ENCODE results near the gene TPCN1.

Gene TPCN1

DNA sequence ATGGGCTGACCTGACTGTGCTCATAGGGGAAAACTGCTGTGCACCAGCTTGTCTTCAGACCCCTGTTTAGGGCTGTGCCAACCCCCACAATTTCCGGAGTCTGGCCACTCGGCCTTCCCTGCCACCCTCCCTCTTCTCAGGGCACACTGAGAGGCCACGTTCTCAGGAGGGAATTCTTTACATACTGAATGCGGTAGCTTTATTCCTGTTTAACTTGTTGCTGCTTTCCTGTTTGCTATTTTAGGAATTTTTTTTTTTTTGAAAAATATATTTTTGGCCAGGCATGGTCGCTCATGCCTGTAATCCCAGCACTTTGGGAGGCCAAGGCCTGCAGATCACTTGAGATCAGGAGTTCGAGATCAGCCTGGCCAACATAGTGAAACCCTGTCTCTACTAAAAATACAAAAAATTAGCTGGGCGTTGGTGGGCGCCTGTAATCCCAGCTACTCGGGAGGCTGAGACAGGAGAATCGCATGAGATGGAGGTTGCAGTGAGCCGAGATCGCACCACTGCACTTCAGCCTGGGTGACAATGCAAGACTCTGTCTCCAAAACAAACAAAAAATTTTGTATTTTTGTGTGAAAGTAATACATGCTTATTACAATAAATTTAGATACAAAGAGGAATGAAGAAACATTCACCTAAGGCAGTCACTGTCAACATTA, 39.5 kb downstream of the TPCN1 start:
- no peak for DNase-seq (ENCODE audit: low read depth in 2 of 2)

DNA sequence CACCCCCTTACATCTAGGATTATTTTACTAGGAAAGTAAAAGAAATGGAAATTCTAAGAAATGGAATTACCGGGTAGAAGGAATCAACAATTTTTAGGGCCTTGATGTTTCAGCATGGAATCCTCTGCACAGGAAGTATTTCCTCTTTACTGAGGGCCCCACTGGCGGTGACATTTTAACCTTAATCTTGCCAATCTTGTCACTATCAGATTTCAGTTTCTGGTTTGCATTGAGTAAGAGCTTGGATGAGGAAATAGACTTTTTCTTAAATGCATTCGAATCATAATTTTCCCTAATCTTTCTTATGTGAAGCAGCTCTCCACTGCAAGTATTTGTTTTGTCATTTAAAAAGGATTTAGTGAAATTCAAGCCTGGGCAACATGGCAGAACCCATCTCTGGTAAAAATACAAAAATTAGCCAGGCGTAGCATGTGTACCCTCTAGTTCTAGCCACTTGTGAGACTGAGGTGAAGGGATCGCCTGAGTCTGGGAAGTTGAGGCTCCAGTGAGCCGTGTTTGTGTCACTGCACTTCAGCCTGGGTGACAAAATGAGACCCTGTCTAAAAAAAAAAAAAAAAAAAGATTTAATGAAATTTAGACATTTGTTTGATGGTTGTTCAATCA, 40.7 kb downstream of the TPCN1 start:
- DNase-seq (ENCODE audit: low read depth in 2 of 2): no peak

DNA sequence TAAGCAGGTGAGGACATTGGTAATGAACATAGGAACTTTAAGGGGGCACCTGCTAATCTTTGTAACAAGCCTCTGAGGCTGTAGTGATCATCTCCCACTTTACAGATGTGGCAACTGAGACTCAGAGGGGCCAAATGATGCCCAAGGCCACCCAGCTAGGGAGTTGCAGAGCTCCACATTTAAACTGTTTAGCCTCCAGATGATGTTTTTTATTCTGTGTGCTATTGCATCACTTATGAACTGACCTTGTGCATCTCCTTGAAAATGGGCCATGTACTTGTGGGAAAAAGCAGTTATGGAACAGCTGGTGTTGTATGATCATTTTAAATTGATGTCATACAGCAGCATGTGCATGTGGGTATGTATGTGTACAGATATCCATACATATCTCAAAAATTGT, 41.4 kb downstream of the TPCN1 start:
- DNase-seq (ENCODE audit: low read depth in 2 of 2): no peak

DNA sequence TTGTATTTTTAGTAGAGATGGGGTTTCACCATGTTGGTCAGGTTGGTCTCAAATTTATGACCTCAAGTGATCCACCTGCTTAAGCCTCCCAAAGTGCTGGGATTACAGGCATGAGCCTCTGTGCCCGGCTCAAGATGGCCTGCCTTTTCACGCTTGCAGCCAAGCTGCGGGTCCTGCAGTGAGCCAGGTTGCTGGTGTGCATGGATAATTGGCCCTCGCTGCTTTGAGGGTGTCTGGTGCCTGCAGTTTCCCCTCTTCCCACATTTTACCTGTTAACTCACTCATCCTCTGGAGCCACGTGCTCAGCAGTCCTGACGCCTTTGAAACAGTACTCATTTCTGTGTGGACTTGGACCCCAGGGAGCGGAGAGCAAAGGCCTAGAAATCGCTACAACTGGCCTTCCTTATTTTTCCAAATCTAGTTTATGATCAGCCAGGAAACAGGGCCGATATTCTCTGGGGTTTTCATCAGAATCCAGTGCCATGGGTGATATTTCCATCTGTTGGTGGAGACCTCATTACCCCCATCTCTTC, 42.2 kb downstream of the TPCN1 start:
- no peak for DNase-seq (ENCODE audit: low read depth in 2 of 2)

DNA sequence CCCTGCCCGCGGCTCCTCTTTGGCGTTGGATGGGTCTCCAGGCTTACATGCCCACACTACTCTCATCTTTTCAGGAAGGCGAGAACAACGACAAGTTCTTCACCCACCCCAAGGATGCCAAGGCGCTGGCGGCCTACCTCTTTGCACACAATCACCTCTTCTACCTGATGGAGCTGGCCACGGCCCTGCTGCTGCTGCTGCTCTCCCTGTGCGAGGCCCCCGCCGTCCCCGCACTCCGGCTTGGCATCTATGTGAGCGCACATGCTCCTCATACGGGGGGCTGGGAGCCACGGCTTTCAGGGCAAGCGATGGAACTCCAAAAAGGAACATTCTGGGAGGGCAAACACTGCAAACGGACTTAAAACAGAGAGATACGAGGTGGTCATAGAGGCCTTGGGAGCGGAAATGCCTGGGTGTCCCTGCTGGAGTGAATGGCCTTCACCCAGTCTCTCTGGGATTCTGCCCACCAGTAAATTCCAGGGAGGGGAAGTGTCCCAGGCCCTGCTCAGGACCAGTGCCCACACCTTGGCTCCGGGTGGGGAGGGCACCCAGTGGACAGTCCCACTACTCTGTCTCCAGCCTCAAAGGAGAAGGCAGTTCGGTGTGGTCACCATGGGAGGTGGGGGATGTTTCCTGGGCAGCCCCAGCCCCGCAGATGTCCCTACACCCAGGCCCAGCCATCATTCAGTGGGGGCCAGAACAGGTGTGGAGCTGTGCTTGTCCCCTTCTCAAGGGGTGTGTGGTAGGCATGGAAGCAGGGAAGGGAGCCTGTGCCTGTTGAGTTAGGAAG, 45.0 kb downstream of the TPCN1 start:
- DNase-seq (ENCODE audit: low read depth in 2 of 2): no peak

DNA sequence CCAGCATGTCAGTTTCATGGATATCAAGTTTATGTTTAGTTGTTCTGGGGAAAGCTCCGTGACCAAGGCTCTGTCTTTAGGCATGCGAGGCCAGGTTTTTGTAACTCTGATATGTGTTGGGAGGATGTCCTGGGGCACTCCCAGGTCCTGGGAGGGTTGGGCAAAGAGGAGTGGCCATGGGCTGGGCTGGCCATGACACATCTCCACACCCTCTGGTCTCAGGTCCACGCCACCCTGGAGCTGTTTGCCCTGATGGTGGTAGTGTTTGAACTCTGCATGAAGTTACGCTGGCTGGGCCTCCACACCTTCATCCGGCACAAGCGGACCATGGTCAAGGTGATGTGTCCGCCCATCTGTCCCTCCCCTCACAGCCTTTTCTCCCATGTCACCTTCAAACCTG, 46.4 kb downstream of the TPCN1 start:
- DNase-seq (ENCODE audit: low read depth in 2 of 2): no peak

DNA sequence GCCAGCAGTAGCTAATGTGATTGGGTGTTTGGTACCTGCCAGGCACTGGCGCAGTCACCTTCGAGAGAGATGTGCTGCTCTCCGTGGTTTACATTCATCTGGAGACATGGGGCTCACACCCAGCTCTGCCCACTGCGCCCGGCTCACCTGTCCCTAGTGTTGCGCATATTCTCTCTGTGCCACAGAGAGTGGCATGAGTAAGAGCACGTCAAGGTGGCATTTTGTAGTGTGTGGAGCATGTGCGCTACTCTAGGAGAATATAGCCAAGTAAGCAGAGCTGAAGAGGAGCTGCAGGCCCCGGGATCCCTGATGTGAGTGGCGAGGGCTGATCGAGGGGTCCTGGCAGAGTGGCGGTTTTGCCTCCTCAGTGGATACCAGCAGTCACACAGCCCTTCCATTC, 46.9 kb downstream of the TPCN1 start:
- no peak for DNase-seq (ENCODE audit: low read depth in 2 of 2)

DNA sequence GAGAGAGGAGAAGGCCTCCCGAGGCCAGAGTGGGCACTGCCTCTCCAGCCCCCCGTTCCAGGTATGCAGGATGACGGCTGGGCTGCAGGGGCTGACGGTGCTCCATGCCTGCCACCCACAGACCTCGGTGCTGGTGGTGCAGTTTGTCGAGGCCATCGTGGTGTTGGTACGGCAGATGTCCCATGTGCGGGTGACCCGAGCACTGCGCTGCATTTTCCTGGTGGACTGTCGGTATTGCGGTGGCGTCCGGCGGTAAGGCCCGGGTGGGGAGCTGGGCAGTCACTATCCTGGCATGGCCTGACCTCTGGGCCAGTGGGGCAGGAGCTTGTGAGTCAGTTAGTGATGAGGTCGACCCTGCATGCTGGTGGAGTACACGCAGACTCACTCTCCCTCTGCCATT, 47.4 kb downstream of the TPCN1 start:
- DNase-seq (ENCODE audit: low read depth in 2 of 2): no peak

DNA sequence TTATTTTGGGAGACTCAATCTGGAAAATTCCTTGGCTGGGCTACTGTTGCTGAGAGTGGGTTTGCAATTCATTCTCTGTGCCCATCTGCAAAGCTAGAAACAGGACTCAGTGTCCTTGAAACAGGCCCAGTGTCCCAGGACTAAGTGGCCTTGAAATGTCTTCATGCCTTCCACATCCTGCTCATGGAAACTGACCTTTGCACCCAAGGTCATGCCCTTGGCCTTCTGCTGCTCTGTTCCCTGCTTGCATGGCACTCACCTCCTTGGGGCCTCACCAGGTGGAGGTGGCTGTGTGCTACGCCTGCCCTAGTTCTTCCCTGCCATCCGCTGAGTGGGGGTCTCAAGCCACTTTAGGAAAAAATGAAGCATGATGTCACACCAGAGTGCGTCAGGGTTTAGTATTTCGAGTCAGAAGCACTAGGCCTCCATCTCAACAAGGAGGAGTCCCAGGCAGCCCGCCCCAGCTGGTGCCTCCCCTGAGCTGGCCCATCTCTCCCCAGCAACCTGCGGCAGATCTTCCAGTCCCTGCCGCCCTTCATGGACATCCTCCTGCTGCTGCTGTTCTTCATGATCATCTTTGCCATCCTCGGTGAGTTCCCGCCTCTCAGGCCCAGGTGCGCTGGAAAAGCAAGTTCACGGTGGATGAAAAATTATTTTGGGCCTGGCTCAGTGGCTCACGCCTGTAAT, 48.1 kb downstream of the TPCN1 start:
- no peak for DNase-seq (ENCODE audit: low read depth in 2 of 2)

DNA sequence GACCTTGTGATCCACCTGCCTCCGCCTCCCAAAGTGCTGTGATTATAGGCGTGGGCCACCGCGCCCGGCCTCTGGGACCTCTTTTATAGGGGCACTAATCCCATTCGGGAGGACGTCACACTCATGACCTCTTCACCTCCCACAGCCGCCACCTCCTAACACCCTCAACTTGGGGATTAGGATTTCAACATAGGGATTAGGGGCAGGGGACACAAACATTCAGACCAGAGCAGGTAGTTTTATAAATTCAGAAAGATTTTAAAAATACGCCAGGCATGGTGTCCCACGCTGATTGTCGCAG, 49.4 kb downstream of the TPCN1 start:
- no peak for DNase-seq (ENCODE audit: low read depth in 2 of 2)

DNA sequence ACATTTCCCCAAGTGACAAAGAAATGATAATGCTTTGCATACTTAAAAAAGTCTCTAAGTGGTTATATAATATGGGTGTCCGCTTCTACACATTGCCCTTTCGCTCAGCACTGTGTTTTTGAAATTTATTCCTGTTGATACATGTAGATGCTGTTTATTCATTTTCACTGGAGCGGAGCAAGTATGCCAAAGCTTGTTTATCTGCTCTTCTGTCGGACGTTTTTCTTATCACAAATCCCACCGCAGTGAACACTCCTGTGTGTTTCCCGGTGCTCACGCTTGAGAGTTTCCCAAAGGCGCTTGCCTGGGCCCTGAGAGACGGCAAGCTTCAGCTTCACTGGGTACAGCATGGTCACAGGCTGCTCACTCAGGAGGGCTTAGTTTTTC, 50.2 kb downstream of the TPCN1 start:
- DNase-seq (ENCODE audit: low read depth in 2 of 2): no peak

DNA sequence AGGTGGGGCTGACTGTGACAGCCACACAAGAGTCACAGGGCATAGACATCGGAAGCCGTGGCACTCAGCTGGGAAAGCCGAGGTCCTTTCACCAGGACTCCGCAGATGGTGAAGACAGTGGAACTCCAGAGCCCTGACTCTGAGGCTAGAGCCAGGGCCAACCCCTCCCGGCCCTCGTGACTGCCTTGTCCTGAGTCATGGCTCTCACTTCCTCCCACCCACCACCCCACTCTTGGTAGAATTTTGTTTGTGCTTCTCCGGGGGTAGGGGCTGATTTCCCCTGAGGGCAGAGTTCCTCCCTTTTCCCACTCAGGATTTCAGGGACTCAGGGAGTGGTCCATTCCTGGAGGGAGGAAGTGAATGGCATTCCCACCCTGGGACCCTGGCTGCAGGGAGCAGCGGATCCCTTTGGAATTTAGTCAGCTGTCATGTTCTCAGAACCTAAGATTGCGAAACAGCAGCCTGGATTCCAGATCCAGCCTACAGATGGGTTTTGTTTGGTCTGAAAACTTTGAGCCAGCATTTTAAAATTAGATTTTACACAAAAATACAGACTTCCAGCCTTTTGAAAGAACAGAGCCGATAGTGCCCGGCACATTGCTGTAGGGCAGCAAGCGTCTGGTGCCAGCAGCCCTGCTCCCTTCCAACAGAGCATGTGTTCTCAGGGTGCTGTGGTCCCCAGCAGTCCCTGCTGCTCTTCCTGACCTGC, 50.7 kb downstream of the TPCN1 start:
- DNase-seq (ENCODE audit: low read depth in 2 of 2): no peak

DNA sequence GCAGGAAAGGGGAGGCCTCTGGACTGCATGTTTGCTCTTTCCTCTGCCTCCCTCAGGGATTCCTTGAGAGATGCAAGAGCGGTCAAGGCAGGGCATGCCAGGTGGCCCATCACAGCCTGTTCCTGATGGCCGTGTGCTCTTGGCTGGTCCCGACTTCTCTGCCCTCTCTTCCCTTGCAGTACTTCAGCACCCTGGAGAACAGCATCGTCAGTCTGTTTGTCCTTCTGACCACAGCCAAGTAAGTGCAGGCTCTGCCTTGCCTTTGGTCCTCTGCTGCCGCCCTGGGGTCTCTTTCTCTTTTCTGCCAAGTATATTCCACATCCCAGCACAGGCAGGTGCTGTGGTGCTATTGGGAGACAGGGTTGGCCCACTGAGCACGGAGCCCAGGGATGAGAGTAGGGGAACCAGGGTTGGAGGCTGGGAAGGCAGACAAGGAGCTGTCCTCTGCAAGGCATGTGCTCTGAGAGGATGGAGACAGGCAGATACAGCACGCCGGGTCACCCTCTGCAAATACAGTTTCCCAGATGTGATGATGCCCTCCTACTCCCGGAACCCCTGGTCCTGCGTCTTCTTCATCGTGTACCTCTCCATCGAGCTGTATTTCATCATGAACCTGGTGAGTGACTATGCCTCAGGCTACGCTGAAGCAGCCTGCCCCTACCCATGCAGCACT, 51.9 kb downstream of the TPCN1 start:
- no peak for DNase-seq (ENCODE audit: low read depth in 2 of 2)

DNA sequence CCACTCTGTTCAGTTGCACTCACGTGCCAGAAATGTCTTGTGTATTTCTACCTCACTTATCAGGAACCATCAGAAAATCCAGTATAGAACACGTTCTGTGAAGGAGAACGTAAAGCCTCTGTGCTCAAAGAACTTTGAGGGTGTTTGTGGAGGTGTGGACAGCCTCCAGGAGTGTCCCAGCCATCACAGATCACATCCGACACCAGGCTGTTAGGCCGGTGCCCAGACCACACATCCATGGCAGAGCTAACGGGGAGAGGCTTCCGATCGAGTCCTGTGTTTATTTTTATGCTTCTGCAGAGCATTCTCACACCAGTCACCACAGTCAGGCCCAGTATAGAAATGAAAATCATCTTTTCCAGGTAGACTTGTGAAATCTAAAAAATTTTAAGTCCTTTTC, 53.6 kb downstream of the TPCN1 start:
- no peak for DNase-seq (ENCODE audit: low read depth in 2 of 2)

DNA sequence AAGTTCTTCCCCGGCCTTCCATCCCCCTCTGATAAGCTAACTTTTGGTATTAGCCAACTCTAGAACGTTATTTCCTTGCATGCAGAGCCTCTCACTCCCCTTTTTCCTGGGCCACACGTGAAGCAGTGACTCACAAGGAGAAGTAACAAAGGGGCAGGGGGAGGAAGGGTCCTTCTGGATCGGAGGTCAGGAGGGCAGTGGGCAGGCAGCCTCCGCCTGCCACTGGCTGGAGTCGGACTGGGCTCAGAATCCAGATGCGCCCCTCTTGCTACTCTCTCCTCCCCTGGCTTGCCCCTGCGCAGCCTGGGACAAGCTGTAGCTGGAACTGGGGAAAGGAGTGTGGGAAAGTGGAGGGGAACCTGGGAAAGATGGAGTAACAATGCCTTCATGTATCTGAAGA, 55.0 kb downstream of the TPCN1 start:
- no peak for DNase-seq (ENCODE audit: low read depth in 2 of 2)

DNA sequence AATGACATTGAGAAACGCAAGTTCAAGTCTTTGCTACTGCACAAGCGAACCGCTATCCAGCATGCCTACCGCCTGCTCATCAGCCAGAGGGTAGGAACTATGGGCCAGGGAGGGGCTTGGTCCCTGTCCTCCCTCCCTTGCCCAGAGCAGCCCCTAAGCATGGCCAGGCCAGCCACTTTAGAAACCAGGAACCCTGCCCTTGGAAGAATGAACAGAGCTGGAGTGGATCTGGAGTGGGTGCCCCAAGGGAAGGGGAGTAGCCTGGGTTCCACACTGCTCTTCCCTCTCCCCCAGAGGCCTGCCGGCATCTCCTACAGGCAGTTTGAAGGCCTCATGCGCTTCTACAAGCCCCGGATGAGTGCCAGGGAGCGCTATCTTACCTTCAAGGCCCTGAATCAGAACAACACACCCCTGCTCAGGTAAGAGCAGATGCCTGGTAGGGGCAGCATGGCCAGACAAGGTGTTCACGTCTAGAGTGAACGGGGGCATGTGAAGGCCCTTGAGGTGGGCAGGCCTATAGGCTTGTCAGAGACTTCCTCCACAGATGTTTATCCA, 55.8 kb downstream of the TPCN1 start:
- DNase-seq (ENCODE audit: low read depth in 2 of 2): no peak

DNA sequence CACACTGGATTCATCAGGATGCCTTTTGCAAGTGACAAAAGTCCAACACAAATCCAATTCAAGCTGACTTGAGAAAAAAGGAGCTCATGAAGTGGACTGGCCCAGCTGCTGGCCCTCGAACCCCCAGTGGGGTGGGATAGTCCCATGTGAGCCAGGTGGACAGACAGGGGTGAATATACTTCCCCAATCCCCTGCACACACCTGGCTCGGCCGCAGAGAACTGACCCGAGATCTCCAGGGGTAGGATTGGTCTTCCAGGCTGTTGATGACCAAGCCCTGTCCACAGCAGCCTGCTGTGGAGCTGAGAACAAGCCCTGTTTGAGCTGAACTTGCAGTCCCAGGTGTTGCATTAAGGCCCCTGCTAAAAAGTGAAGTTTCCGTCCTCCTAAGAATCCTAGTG, 56.2 kb downstream of the TPCN1 start:
- DNase-seq (ENCODE audit: low read depth in 2 of 2): no peak

DNA sequence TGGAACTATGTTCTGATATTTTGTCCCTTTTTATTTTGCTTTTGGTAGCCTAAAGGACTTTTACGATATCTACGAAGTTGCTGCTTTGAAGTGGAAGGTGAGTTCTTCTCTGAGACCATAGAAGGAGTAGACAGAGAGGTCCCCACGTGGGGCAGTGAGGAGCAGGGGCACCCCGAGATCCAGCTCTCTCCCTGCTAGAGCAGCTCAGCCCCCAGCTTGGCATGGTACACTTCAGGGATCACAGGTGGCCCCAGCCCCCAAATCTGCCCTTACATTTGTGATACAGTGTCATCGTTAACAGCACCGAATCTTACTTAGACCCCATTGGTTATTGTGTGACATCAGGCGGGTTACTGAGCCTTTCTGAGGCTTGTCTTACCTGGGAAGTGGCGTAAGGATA, 56.9 kb downstream of the TPCN1 start:
- no peak for DNase-seq (ENCODE audit: low read depth in 2 of 2)

DNA sequence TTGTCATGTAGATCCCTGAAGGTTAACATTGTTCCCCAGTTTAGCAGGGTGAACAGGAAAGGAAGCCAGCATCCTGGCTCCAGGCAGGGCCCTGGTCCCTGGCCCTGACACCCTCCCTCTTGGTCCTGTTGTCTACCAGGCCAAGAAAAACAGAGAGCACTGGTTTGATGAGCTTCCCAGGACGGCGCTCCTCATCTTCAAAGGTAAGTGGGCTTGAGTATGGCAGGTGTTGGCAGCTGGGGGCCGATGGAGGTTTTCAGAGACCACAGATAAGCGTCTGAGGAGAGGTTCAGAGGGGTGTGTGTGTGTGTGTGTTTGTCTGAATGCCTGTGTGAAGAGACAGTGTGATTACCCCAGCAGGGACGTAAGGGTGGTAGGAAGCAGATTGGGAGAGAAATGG, 57.4 kb downstream of the TPCN1 start:
- no peak for DNase-seq (ENCODE audit: low read depth in 2 of 2)

DNA sequence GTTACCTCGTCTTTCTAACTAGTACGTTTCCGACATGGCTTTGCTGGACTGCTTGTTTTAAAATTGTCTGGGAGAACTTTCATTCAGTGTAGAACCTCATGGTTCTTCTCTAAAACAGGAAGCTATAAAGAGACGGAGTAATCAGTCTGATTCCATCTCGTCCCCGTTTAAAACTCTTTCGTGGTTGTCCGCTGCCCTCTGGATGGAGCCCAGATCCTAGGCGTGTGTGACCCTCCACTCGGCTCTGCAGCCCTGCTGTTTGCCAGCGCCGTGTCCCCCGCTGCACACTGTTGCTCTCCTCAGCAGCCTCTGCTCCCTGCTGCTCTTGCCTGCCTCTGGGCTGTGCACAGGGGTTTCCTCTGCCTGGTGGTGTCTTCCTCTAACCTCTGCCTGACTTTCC, 63.5 kb downstream of the TPCN1 start:
- DNase-seq (ENCODE audit: low read depth in 2 of 2): no peak

All from stimulated activated CD8-positive, alpha-beta memory T cell treated with anti-CD3 and anti-CD28 coated beads, Interleukin-15, amount 100 ng/mL, for 4 hours (primary cell).